HEK293 (cell line): ENCODE measurements around the gene HNRNPUL1.

ENCODE experiments used
- GLIS2 ChIP-seq: fragments of 450-650 bp; formaldehyde crosslinking; IDR thresholded peaks from 2 replicates; pipeline ENCODE4 v1.5.1; 2016; ENCODE audit warnings: missing biosample characterization, missing genetic modification characterization
- HOXA7 ChIP-seq: sonication (generic); formaldehyde crosslinking; IDR thresholded peaks from 2 replicates; pipeline ENCODE4 v1.8.1; 2022; ENCODE audit warnings: missing genetic modification reagents, borderline replicate concordance
- HOXC10 ChIP-seq: sonication (generic); formaldehyde crosslinking; IDR thresholded peaks from 2 replicates; pipeline ENCODE4 v1.8.1; 2023; ENCODE audit warnings: mild to moderate bottlenecking, missing genetic modification reagents
- IKZF3 ChIP-seq: fragments of 450-650 bp; IDR thresholded peaks from 2 replicates; pipeline ENCODE4 v1.5.0; 2018; ENCODE audit warnings: missing biosample characterization, mild to moderate bottlenecking, missing genetic modification characterization, moderate library complexity
- KLF9 ChIP-seq: fragments of 450-650 bp; formaldehyde crosslinking; IDR thresholded peaks from 2 replicates; pipeline ENCODE4 v1.5.1; 2016; ENCODE audit warnings: missing biosample characterization, missing genetic modification characterization, low read depth
- PRDM1 ChIP-seq: fragments of 450-650 bp; formaldehyde crosslinking; IDR thresholded peaks from 2 replicates; pipeline ENCODE4; 2016; ENCODE audit warnings: missing biosample characterization, missing genetic modification characterization
- ZFP37 ChIP-seq: fragments of 450-650 bp; formaldehyde crosslinking; IDR thresholded peaks from 2 replicates; pipeline ENCODE4 v1.5.1; 2016; ENCODE audit warnings: missing biosample characterization, missing genetic modification characterization
- ZFP69B ChIP-seq: fragments of 450-650 bp; formaldehyde crosslinking; IDR thresholded peaks from 2 replicates; pipeline ENCODE4 v1.5.1; 2016; ENCODE audit warnings: missing biosample characterization, missing genetic modification characterization
- ZNF112 ChIP-seq: fragments of 450-650 bp; formaldehyde crosslinking; IDR thresholded peaks from 2 replicates; pipeline ENCODE4 v1.5.0; 2017; ENCODE audit warnings: missing biosample characterization, missing genetic modification characterization
- ZNF132 ChIP-seq: fragments of 450-650 bp; formaldehyde crosslinking; IDR thresholded peaks from 2 replicates; pipeline ENCODE4 v1.5.1; 2017; ENCODE audit warnings: missing biosample characterization, missing genetic modification characterization, borderline replicate concordance
- ZNF184 ChIP-seq: fragments of 450-650 bp; IDR thresholded peaks from 2 replicates; pipeline ENCODE4 v1.5.1; 2018; ENCODE audit warnings: missing biosample characterization, mild to moderate bottlenecking, missing genetic modification characterization
- ZNF2 ChIP-seq: fragments of 450-650 bp; formaldehyde crosslinking; IDR thresholded peaks from 2 replicates; pipeline ENCODE4 v1.5.1; 2016; ENCODE audit warnings: missing biosample characterization, missing genetic modification characterization
- ZNF221 ChIP-seq: fragments of 450-650 bp; formaldehyde crosslinking; IDR thresholded peaks from 2 replicates; pipeline ENCODE4 v1.5.1; 2017; ENCODE audit warnings: missing biosample characterization, missing genetic modification characterization, borderline replicate concordance
- ZNF324 ChIP-seq: fragments of 450-650 bp; formaldehyde crosslinking; IDR thresholded peaks from 2 replicates; pipeline ENCODE4 v1.5.1; 2016; ENCODE audit warnings: missing biosample characterization, missing genetic modification characterization
- ZNF544 ChIP-seq: fragments of 450-650 bp; formaldehyde crosslinking; IDR thresholded peaks from 2 replicates; pipeline ENCODE4 v1.5.0; 2017; ENCODE audit warnings: missing biosample characterization, missing genetic modification characterization
- ZNF548 ChIP-seq: fragments of 450-650 bp; formaldehyde crosslinking; IDR thresholded peaks from 2 replicates; pipeline ENCODE4 v1.5.1; 2016; ENCODE audit warnings: missing biosample characterization, missing genetic modification characterization
- ZNF571 ChIP-seq: fragments of 450-650 bp; formaldehyde crosslinking; IDR thresholded peaks from 2 replicates; pipeline ENCODE4 v1.5.0; 2017; ENCODE audit warnings: missing biosample characterization, missing genetic modification characterization
- ZNF624 ChIP-seq: fragments of 450-650 bp; formaldehyde crosslinking; IDR thresholded peaks from 2 replicates; pipeline ENCODE4 v1.5.1; 2017; ENCODE audit warnings: missing biosample characterization, missing genetic modification characterization
- ZNF658 ChIP-seq: fragments of 450-650 bp; formaldehyde crosslinking; IDR thresholded peaks from 2 replicates; pipeline ENCODE4; 2016; ENCODE audit warnings: missing biosample characterization, missing genetic modification characterization
- ZNF660 ChIP-seq: fragments of 450-650 bp; IDR thresholded peaks from 2 replicates; pipeline ENCODE4 v1.5.1; 2018; ENCODE audit warnings: missing biosample characterization, mild to moderate bottlenecking, missing genetic modification characterization
- ZNF777 ChIP-seq: fragments of 450-650 bp; formaldehyde crosslinking; IDR thresholded peaks from 2 replicates; pipeline ENCODE4 v1.5.1; 2017; ENCODE audit warnings: missing biosample characterization, missing genetic modification characterization, borderline replicate concordance
- ZNF830 ChIP-seq: fragments of 450-650 bp; IDR thresholded peaks from 2 replicates; pipeline ENCODE4 v1.5.0; 2018; ENCODE audit warnings: missing biosample characterization, missing genetic modification characterization, low read depth, mild to moderate bottlenecking, moderate library complexity
- ZNF837 ChIP-seq: fragments of 450-650 bp; formaldehyde crosslinking; IDR thresholded peaks from 2 replicates; pipeline ENCODE4 v1.5.1; 2016; ENCODE audit warnings: missing biosample characterization, missing genetic modification characterization
- ZSCAN16 ChIP-seq: fragments of 450-650 bp; formaldehyde crosslinking; IDR thresholded peaks from 2 replicates; pipeline ENCODE4 v1.5.1; 2016; ENCODE audit warnings: missing biosample characterization, missing genetic modification characterization
- ZSCAN23 ChIP-seq: fragments of 450-650 bp; formaldehyde crosslinking; IDR thresholded peaks from 2 replicates; pipeline ENCODE4 v1.5.1; 2016; ENCODE audit warnings: missing biosample characterization, missing genetic modification characterization
- ZXDB ChIP-seq: fragments of 450-650 bp; formaldehyde crosslinking; IDR thresholded peaks from 2 replicates; pipeline ENCODE4 v1.5.1; 2016; ENCODE audit warnings: missing biosample characterization, missing genetic modification characterization
- TF ChIP-seq, protein P1 (sequence below): fragments of 450-650 bp; formaldehyde crosslinking; IDR thresholded peaks from 2 replicates; pipeline ENCODE4 v1.5.1; 2016; ENCODE audit warnings: missing biosample characterization, missing genetic modification characterization
- TF ChIP-seq, protein P2 (sequence below): fragments of 450-650 bp; formaldehyde crosslinking; IDR thresholded peaks from 2 replicates; pipeline ENCODE4 v1.5.1; 2016; ENCODE audit warnings: missing biosample characterization, missing genetic modification characterization
- TF ChIP-seq, protein P3 (sequence below): fragments of 450-650 bp; formaldehyde crosslinking; IDR thresholded peaks from 2 replicates; pipeline ENCODE4 v1.5.1; 2016; ENCODE audit warnings: missing biosample characterization, missing genetic modification characterization
- TF ChIP-seq, protein P4 (sequence below): fragments of 450-650 bp; formaldehyde crosslinking; IDR thresholded peaks from 2 replicates; pipeline ENCODE4 v1.5.1; 2016; ENCODE audit warnings: missing biosample characterization, missing genetic modification characterization, low read depth
- TF ChIP-seq, protein P5 (sequence below): sonication (generic); formaldehyde crosslinking; IDR thresholded peaks from 2 replicates; pipeline ENCODE4 v1.8.1; 2022; ENCODE audit warnings: mild to moderate bottlenecking, moderate library complexity, missing genetic modification reagents

HNRNPUL1 gene

DNA sequence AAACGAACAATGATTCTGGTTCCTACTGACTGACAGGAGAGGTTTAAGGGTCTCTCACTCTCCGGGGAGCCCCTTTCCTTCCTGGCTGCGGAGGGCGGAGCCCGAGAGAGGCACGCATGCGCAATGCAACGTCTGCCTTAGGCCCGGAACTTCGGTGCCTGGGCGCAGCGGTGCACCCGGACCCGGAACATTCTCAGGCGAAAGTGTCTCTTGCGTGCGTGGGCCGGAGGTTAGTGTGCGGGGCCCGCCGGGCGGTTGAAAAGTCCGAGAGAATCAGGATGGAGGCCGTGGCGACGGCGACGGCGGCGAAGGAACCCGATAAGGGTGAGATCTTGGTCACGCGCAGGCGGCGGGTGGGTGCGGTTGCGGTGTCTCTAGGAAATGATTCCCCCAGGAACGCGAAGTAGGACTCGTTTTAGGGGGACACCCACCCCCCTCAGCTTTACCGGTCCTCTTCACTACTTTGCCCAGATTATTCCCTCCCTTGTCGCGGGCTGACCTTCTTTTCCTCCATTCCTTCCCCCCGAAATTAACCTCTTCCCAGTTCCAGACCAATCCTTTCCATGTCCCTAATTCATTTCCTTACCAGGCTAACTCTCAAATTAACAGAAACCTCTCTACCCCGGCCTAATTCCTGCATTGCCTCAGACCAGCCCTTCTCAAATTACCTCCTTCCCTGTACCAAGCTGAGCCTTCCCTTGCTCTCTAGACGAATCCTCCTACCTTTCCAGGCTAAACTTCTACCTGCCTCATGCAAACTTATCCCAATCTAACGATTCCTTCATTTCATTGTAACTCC lies 46.1 kb downstream of the HNRNPUL1 start, which contains the start of gene CCDC97 (continued):
- 0 out of 2 replicates have a peak, but pooled peaks have one; percentile 46 for TF ChIP-seq ZNF221 (tag by site-specific recombination)
- TF ChIP-seq, protein P1, sequence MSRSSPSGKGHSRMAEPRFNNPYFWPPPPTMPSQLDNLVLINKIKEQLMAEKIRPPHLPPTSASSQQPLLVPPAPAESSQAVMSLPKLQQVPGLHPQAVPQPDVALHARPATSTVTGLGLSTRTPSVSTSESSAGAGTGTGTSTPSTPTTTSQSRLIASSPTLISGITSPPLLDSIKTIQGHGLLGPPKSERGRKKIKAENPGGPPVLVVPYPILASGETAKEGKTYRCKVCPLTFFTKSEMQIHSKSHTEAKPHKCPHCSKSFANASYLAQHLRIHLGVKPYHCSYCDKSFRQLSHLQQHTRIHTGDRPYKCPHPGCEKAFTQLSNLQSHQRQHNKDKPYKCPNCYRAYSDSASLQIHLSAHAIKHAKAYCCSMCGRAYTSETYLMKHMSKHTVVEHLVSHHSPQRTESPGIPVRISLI: peak; percentile 83
- TF ChIP-seq PRDM1 (tag by site-specific recombination): peak; percentile 94
- TF ChIP-seq ZNF112 (tag by site-specific recombination): no peak
- TF ChIP-seq ZNF837: peak; percentile 97
- no peak for TF ChIP-seq HOXC10 (CRISPR knock-in tag)
- TF ChIP-seq, protein P2, sequence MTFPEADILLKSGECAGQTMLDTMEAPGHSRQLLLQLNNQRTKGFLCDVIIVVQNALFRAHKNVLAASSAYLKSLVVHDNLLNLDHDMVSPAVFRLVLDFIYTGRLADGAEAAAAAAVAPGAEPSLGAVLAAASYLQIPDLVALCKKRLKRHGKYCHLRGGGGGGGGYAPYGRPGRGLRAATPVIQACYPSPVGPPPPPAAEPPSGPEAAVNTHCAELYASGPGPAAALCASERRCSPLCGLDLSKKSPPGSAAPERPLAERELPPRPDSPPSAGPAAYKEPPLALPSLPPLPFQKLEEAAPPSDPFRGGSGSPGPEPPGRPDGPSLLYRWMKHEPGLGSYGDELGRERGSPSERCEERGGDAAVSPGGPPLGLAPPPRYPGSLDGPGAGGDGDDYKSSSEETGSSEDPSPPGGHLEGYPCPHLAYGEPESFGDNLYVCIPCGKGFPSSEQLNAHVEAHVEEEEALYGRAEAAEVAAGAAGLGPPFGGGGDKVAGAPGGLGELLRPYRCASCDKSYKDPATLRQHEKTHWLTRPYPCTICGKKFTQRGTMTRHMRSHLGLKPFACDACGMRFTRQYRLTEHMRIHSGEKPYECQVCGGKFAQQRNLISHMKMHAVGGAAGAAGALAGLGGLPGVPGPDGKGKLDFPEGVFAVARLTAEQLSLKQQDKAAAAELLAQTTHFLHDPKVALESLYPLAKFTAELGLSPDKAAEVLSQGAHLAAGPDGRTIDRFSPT (tag by site-specific recombination): peak; percentile 51; the same call in 1 of the 2 replicates
- no peak for TF ChIP-seq ZNF544 (tag by site-specific recombination)
- peak; percentile 99 for TF ChIP-seq KLF9 (tag by site-specific recombination)
- no peak for TF ChIP-seq HOXA7 (CRISPR knock-in tag)
- TF ChIP-seq ZNF571 (tag by site-specific recombination): no peak
- peak; percentile 97 for TF ChIP-seq ZNF777 (tag by site-specific recombination)
- TF ChIP-seq ZNF2: peak; percentile 99
- peak; percentile 100 for TF ChIP-seq ZFP37 (tag by site-specific recombination)
- no peak for TF ChIP-seq ZNF658
- peak; percentile 95 for TF ChIP-seq ZSCAN23 (tag by site-specific recombination)
- peak; percentile 99 for TF ChIP-seq ZNF660 (tag by site-specific recombination)
- TF ChIP-seq ZNF548 (tag by site-specific recombination): 0 out of 2 replicates have a peak, but pooled peaks have one; percentile 9
- TF ChIP-seq, protein P3, sequence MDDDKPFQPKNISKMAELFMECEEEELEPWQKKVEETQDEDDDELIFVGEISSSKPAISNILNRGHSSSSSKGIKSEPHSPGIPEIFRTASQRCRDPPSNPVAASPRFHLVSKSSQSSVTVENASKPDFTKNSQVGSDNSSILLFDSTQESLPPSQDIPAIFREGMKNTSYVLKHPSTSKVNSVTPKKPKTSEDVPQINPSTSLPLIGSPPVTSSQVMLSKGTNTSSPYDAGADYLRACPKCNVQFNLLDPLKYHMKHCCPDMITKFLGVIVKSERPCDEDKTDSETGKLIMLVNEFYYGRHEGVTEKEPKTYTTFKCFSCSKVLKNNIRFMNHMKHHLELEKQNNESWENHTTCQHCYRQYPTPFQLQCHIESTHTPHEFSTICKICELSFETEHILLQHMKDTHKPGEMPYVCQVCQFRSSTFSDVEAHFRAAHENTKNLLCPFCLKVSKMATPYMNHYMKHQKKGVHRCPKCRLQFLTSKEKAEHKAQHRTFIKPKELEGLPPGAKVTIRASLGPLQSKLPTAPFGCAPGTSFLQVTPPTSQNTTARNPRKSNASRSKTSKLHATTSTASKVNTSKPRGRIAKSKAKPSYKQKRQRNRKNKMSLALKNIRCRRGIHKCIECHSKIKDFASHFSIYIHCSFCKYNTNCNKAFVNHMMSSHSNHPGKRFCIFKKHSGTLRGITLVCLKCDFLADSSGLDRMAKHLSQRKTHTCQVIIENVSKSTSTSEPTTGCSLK (tag by site-specific recombination): no peak
- peak; percentile 98 for TF ChIP-seq ZNF324 (tag by site-specific recombination)
- TF ChIP-seq, protein P4, sequence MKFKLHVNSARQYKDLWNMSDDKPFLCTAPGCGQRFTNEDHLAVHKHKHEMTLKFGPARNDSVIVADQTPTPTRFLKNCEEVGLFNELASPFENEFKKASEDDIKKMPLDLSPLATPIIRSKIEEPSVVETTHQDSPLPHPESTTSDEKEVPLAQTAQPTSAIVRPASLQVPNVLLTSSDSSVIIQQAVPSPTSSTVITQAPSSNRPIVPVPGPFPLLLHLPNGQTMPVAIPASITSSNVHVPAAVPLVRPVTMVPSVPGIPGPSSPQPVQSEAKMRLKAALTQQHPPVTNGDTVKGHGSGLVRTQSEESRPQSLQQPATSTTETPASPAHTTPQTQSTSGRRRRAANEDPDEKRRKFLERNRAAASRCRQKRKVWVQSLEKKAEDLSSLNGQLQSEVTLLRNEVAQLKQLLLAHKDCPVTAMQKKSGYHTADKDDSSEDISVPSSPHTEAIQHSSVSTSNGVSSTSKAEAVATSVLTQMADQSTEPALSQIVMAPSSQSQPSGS (tag by site-specific recombination): no peak
- 0 out of 2 replicates have a peak, but pooled peaks have one; percentile 22 for TF ChIP-seq ZNF184 (tag by site-specific recombination)
- TF ChIP-seq ZNF132 (tag by site-specific recombination): no peak
- TF ChIP-seq IKZF3: 0 out of 2 replicates have a peak, but pooled peaks have one; percentile 9
- TF ChIP-seq ZXDB (tag by site-specific recombination): peak; percentile 99
- peak; percentile 98 for TF ChIP-seq GLIS2 (tag by site-specific recombination)
- peak; percentile 96 for TF ChIP-seq ZFP69B
- TF ChIP-seq ZSCAN16: peak; percentile 62; the same call in 1 of the 2 replicates
- TF ChIP-seq ZNF624: peak; percentile 94
- TF ChIP-seq, protein P5, sequence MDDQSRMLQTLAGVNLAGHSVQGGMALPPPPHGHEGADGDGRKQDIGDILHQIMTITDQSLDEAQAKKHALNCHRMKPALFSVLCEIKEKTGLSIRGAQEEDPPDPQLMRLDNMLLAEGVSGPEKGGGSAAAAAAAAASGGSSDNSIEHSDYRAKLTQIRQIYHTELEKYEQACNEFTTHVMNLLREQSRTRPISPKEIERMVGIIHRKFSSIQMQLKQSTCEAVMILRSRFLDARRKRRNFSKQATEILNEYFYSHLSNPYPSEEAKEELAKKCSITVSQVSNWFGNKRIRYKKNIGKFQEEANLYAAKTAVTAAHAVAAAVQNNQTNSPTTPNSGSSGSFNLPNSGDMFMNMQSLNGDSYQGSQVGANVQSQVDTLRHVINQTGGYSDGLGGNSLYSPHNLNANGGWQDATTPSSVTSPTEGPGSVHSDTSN (CRISPR knock-in tag): no peak
- no peak for TF ChIP-seq ZNF830
